Endothelial cell of umbilical vein (primary cell): ENCODE measurements around the gene RNF32. TPM values are rescaled to one million over a fixed set of nuclear protein-coding genes. Genes with fewer than 3 reads are reported as not detected.

Source experiments
- BruUV-seq: library from RNA; stranded (reverse); fragments of 400-500 nt; replicated peaks from 2 replicates; lab custom pipeline; 2021; lab: Mats Ljungman, UMichigan
- CTCF ChIA-PET: fragments of 300-600, 350-600 bp; sonication (Branson Sonifier 250); formaldehyde crosslinking; loops from one replicate; lab custom pipeline; 2021; ENCODE audit warnings: antibody characterized with exemption, inconsistent platforms; lab: Charles Lee
- POLR2A ChIA-PET: fragments of 300-600, 350-600 bp; sonication (Branson Sonifier 250); formaldehyde crosslinking; loops from one replicate; lab custom pipeline; 2021; ENCODE audit warnings: antibody characterized with exemption, inconsistent platforms; lab: Charles Lee
- DNase-seq: peaks from one replicate; pipeline ENCODE4 v3.0.0-alpha.2; 2011; ENCODE audit warnings: low read depth, low spot score
- FAIRE-seq: peaks from 2 replicates; lab custom pipeline; 2011; peaks lifted over from hg19 to GRCh38; lab: Jason Lieb, UNC
- H2AFZ ChIP-seq: 2 replicates; pipeline ENCODE4 v1.6.0; 2012; ENCODE audit warnings: low read depth, low read length, control low read depth, inconsistent platforms
- H3K27ac ChIP-seq: 2 replicates; pipeline ENCODE4 v1.5.1; 2011; ENCODE audit warnings: low read depth, mild to moderate bottlenecking, control low read depth, low read length, moderate library complexity; ENCODE audit not compliant: insufficient read depth
- H3K27me3 ChIP-seq, 2 experiments: 2 replicates each; pipeline versions ENCODE4 v1.6.0 to v1.6.1; 2011; ENCODE audit warnings: low read length in 2 of 2, mixed read lengths in 1 of 2; ENCODE audit not compliant: control insufficient read depth in 2 of 2, insufficient read depth in 2 of 2
- H3K36me3 ChIP-seq, 2 experiments: 2 replicates in 1 of 2; 3 replicates in 1 of 2; pipeline ENCODE4 v1.5.1; 2011; ENCODE audit warnings: low read length in 2 of 2, mild to moderate bottlenecking in 1 of 2, moderate library complexity in 1 of 2; ENCODE audit not compliant: control insufficient read depth in 2 of 2, insufficient read depth in 2 of 2; ENCODE audit errors: extremely low read depth in 1 of 2
- H3K4me1 ChIP-seq: 3 replicates; pipeline ENCODE4 v1.5.1; 2011; ENCODE audit warnings: mild to moderate bottlenecking, low read length; ENCODE audit not compliant: control insufficient read depth, insufficient read depth; ENCODE audit errors: extremely low read depth
- H3K4me2 ChIP-seq: 2 replicates; pipeline ENCODE4 v1.6.1; 2011; ENCODE audit warnings: low read length, control low read depth, mixed read lengths; ENCODE audit not compliant: insufficient read depth
- H3K4me3 ChIP-seq, 3 experiments: fragments of 200-600 bp in 1 of 3; sonication (generic), shearing (Covaris generic) in 1 of 3; replicated peaks in 1 of 3; 2 replicates each; pipeline ENCODE4 v1.5.1; 2011 to 2016; ENCODE audit warnings: control low read depth in 3 of 3, low read length in 3 of 3, mild to moderate bottlenecking in 2 of 3, inconsistent platforms in 1 of 3, low read depth in 1 of 3, moderate library complexity in 1 of 3; ENCODE audit not compliant: insufficient read depth in 1 of 3
- H3K79me2 ChIP-seq: 2 replicates; pipeline ENCODE4 v1.6.0; 2012; ENCODE audit warnings: low read length, inconsistent platforms; ENCODE audit not compliant: control insufficient read depth, insufficient read depth
- H3K9ac ChIP-seq: replicated peaks from 2 replicates; pipeline ENCODE3; 2011; ENCODE audit warnings: low read length, control low read depth; ENCODE audit not compliant: insufficient read depth; ENCODE audit errors: extremely low read depth
- H3K9me1 ChIP-seq: replicated peaks from 3 replicates; pipeline ENCODE4 v1.6.0; 2011; ENCODE audit warnings: mild to moderate bottlenecking, low read length; ENCODE audit not compliant: control insufficient read depth, insufficient read depth; ENCODE audit errors: extremely low read depth
- H3K9me3 ChIP-seq: replicated peaks from 2 replicates; pipeline ENCODE4 v1.5.1; 2012; ENCODE audit warnings: low read length, inconsistent platforms; ENCODE audit not compliant: control insufficient read depth, insufficient read depth
- H4K20me1 ChIP-seq: replicated peaks from 2 replicates; pipeline ENCODE3; 2011; ENCODE audit warnings: mild to moderate bottlenecking, low read length; ENCODE audit not compliant: control insufficient read depth, insufficient read depth; ENCODE audit errors: extremely low read depth
- CTCF ChIP-seq, 2 donors: IDR thresholded peaks; 1 replicate in 1 of 2; 2 replicates in 1 of 2; pipeline ENCODE4 v1.5.1; 2011; ENCODE audit warnings: low read length in 2 of 2, mild to moderate bottlenecking in 2 of 2, moderate library complexity in 2 of 2, control low read depth in 1 of 2, inconsistent platforms in 1 of 2, low read depth in 1 of 2; ENCODE audit not compliant: insufficient read depth in 1 of 2; ENCODE audit errors: extremely low read depth in 1 of 2
- EZH2 ChIP-seq: IDR thresholded peaks from 2 replicates; pipeline ENCODE4 v1.6.1; 2012; ENCODE audit warnings: borderline replicate concordance, low read depth, mild to moderate bottlenecking, moderate library complexity, low read length, inconsistent platforms; ENCODE audit not compliant: severe bottlenecking
- FOS ChIP-seq: IDR thresholded peaks from 2 replicates; pipeline ENCODE4 v1.6.1; 2011; ENCODE audit warnings: mild to moderate bottlenecking, low read length, moderate library complexity, borderline replicate concordance; ENCODE audit not compliant: insufficient read depth
- GATA2 ChIP-seq: IDR thresholded peaks from 2 replicates; pipeline ENCODE4 v1.7.0; 2011; ENCODE audit warnings: low read depth, mild to moderate bottlenecking, moderate library complexity, mixed read lengths, low read length; ENCODE audit not compliant: insufficient read length, insufficient read depth
- JUN ChIP-seq: IDR thresholded peaks from 2 replicates; pipeline ENCODE4 v1.6.1; 2011; ENCODE audit warnings: borderline replicate concordance, low read depth; ENCODE audit not compliant: insufficient read length, insufficient read depth
- MAX ChIP-seq: IDR thresholded peaks from 2 replicates; pipeline ENCODE4 v1.6.1; 2011; ENCODE audit not compliant: insufficient read depth, insufficient read length
- MYC ChIP-seq: IDR thresholded peaks from one replicate; pipeline ENCODE4 v1.6.1; 2011; ENCODE audit warnings: mild to moderate bottlenecking, low read depth, low read length
- POLR2A ChIP-seq: IDR thresholded peaks from 2 replicates; pipeline ENCODE4 v1.6.1; 2012; ENCODE audit warnings: low read depth, mild to moderate bottlenecking, control low read depth, low read length
- POLR2AphosphoS5 ChIP-seq: IDR thresholded peaks from 2 replicates; pipeline ENCODE4 v1.6.1; 2012; ENCODE audit warnings: low read depth, mild to moderate bottlenecking, control low read depth, low read length, moderate library complexity; ENCODE audit not compliant: insufficient read depth
- dilution Hi-C: fragments of 300-500 bp; cut with MboI; formaldehyde crosslinking; loops from one replicate; pipeline ENCODE4 v1.15.0; 2019; ENCODE audit warnings: low sequenced_read_pairs; ENCODE audit not compliant: extremely low pct_ligation_motif_present
- intact Hi-C: fragments of 100-400 bp; cut with micrococcal nuclease; formaldehyde crosslinking; loops from one replicate; pipeline ENCODE4 v1.10.0; 2022
- polyA plus RNA-seq, 4 experiments: library from polyadenylated mRNA; depleted of rRNA in 3 of 4; stranded (reverse) in 3 of 4; unstranded in 1 of 4; fragments of >200 nt; gene quantifications; 2 replicates each; pipeline versions ENCODE4 v1.2.1 to v1.2.3, GENCODE V29; 2011 to 2012; ENCODE audit warnings: missing spikeins in 1 of 4
- total RNA-seq: library from RNA; stranded (reverse); gene quantifications from 2 replicates; pipeline ENCODE4 v1.2.3, GENCODE V29; 2021

Gene RNF32
- total and polyA plus RNA-seq, 2 donors (not counting 3 experiments of a cell fraction or from before 2014, with no cell fraction given): 0.14 TPM; not detected in 1

DNA sequence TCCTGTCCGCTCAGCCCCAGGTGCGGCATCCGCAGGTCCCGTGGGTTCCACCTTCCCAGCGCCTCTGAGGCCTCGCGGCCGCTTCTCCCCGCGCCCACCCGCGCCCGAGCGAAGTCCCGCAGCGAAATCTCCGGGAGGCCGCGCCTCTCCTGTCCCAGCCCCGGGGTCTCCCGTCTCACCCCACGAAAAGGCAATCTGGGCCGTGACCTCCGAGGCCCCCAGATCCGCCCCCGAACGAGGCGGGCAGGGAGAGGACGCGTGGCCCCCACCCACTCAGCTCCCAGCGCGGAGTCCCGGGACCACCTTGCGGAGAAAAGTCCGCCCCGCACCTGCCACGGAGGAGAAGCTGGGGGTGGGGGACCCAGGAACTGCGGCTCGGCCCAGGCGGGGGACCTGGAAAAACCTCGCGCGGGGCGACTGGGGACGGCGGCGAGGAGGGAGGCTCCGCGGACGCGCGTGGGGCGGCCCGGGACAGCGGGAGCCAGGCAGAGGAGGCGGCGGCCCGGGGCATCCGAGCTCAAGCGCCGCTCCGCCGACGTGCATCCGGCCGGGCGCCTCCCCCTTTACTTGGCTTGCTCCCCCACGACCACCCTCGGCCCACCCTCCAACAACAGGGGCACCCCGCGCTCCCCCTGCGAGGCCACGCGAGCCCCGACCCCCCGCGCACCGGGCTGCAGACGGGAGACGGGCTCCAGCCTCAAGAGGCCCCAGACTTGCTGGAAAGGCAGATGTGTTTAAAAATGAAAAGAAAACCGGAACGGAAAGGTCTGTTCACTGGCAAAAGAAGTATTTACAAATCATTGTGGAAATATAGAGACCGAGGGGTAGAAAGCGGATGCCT, 33.0 kb upstream of the RNF32 start:
- BruUV-seq: no TSS peak
- CTCF ChIA-PET: no interaction called here
- DNase-seq (no peak), FAIRE-seq (no peak)
- Histone ChIP-seq H3K9me3 (no peaks in the 10 kb centered on the region), H3K4me2 (peak overlapping the region; percentile 71), H3K4me3 (peak overlapping the region; percentile 42 to 57 (median 44)), H3K79me2 (no peaks in the 10 kb centered on the region), H2AFZ (peak overlapping the region; percentile 88), H4K20me1 (no peaks in the 10 kb centered on the region), H3K36me3 (no peaks in the 10 kb centered on the region), H3K27me3 (no peaks in the 10 kb centered on the region), H3K9ac (peak overlapping the region; percentile 3), H3K27ac (no peak overlapping the region), H3K4me1 (peaks cover 14% of the 10 kb centered on the region), H3K9me1 (no peaks in the 10 kb centered on the region)
- dilution Hi-C loops: no loop called here
- intact Hi-C loops: loop anchor here (2.0 to 10.0 kb wide), 2 partner anchors 33 to 133 kb away; partner anchors contain the start of gene RNF32
- TF ChIP-seq POLR2A (no peak), MAX (no peak), MYC (no peak), GATA2 (no peak), JUN (no peak), CTCF (IDR thresholded peaks at IDR 0.05; ENCODE audit: extremely low read depth in 1 of 2, insufficient read depth in 1 of 2, low read depth in 1 of 2, low read length in 2 of 2) (no peak), EZH2 (no peak), FOS (no peak), POLR2AphosphoS5 (no peak)
- POLR2A ChIA-PET: no interaction called here
